MV-4-11 (cell line): ENCODE data around the gene FHOD3.

ENCODE experiments used
- DNase-seq: peaks from one replicate; lab custom pipeline; 2025; lab: John Stamatoyannopoulos, UW

Gene FHOD3

DNA sequence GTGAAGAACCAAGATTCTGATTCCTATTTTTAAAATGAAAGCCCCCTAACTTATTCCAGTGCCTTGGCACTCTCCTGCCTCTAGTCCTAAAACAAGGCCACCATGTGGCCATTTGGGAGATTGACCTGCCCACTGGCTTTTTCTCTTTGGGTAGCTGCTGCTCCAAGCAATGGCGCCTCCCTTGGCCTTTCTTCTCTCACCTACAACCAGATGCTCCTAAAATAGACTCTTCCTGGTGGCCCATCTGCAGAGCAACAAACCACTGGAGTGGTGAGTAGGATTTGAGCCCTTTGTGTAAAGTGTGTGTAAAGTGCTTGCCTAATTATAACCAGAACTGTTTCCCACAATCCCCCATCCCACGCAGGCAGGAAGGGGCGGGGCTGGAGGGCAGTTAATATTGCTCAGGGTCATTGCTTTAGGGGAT lies 114.2 kb downstream of the FHOD3 start:
- DNase-seq: peak; percentile 8

DNA sequence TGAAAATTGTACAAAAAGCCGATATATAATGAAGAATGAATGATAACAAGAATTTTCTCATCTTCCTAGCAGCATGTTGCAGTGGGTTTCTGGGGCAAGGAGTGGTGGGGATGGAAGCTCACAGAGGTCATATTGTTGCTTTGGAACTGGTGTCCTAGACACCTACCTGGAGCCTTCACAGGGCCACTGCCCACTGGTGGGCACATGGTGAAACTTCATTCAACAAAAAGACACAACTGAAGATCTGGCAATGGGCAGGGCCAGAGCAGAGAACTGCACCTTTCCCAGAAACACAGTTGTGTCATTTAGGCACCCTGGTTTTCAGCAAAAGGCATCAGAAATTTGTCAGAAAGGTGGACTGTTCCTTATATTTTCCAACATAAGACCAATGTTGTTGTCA lies 115.3 kb downstream of the FHOD3 start:
- no peak for DNase-seq

DNA sequence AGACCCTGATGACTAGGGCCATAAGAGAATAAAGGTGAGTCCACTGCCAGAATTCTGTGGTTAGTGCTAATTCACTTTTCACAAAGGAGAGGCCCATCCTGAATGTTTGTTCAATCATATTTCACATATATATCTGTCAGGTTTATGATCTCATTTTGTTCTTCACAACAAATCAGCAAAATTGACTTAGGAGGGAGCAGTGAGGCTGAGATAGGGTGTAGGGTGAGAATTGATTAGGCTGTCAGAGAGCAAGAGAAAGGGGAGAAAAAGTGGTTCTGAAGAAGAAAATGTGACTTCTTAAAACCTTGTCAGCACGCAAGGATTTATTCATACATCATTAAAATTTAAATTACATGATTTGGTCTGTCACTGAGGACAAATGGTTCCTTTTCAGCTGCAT lies 117.7 kb downstream of the FHOD3 start:
- no peak for DNase-seq

DNA sequence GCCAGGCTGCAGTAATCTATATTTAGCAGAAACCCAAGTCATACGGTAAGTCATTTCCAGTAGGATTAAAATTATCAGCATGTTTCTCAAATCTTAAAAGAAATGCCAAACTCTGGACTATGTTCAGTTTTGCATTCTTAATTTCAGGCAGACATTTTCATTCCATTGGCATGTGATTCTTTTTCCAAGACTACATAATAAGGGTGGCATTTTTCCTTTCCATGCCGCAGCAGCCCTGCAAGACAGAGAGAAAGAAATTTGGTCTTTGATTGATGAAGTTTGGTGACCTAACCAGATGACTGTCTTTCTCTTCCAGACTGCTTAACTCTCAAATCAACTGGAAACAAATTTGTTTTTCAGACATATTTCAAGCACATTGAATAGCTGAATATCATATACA lies 118.1 kb downstream of the FHOD3 start:
- no peak for DNase-seq

DNA sequence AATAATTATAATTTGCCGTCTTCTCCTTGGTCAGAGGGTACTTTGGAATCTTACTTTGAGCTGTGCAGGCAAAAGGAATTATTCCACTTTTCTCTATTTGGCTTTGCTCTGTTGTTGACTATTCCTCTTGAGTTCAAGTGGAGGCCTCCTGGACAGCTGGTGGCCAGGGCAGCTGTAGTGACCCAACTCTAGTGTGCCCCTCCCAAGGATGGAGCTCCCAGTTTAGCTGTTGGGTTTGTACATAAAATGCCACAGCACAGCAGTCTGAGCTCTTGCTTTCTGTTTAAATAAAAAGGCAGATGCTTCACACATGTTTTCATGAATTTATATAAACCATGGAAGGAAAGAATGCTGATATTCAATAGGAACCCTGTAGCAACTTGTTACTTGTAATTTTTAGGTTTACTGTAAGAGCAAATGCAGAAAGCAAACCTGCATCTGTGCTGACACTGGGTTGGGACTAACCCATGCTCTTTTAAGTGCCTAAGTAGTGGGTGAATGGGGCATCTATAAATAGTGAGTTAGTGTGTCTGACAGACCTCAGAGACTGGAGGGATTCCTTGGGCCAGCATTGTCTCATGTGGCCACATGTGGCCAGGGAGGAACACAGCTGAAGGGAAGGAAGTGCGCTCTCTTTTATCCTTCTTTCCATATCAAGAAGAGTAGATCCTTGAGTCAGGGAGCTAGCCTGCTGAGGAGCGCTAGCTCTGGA lies 121.8 kb downstream of the FHOD3 start:
- DNase-seq: no peak

DNA sequence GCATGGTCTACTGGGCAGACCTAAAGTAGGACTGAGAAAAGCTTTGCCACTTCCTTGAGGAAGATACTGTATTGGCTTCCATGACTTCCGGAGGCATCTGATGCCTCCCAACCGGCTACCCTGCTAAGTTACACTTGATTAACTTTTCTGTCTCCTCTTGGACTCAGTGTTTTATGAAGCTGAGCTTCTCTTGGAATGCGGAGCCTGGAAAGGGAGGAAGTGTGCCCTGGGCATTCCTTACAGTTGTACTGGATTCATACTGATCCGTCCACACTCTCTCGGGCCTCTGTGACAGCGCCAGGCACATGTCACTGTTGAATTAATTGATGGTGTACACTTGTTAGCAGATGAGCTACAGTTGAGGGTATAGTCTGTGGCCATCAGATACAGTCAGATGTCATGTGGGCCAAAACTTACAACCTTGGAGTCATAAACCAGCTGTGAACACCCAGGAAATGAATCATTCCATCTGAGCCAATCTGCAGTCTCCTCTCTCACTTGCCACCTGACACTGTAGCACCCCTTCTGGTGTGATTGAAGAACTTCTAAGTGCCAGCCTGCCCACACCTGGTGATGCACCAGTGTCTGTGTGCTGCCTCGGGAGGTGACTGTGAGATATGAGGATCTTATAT lies 122.5 kb downstream of the FHOD3 start:
- peak; percentile 56 for DNase-seq

DNA sequence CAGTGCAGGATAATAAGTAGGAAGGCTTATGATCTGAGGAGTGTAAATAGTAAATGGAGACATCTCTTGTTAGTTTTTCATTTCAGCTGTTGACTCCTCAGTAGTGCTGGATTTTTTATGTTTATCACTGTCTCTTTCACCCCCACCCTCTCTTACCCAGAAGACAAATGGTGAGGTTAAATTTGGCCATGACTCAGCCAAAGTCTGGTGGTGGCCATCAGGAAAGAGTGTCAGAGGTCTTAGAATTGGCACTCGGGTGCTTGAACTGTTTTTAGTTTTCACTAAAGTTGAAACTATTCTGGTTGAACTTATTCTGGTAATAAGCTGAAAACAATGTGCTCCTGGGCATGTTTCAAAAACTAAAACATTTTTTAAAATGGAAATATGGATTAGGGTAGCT lies 123.3 kb downstream of the FHOD3 start:
- DNase-seq: no peak

DNA sequence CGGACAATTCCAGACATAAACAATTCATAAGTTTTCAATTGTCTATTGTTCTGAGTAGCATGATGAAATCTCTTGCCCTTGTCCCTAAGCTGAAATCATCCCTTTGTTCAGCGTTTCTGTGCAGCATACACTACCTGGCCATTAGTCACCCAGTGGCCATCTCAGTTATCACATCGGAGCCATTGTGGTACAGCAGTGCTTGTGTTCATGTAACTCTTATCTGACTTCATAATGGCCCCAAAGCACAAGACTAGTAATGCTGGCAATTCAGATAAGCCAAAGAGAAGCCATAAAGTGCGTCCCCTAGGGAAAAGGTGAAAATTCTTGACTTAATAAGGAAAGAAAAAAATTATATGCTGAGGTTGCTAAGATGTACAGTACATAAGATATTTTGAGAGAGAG lies 127.2 kb downstream of the FHOD3 start:
- no peak for DNase-seq

DNA sequence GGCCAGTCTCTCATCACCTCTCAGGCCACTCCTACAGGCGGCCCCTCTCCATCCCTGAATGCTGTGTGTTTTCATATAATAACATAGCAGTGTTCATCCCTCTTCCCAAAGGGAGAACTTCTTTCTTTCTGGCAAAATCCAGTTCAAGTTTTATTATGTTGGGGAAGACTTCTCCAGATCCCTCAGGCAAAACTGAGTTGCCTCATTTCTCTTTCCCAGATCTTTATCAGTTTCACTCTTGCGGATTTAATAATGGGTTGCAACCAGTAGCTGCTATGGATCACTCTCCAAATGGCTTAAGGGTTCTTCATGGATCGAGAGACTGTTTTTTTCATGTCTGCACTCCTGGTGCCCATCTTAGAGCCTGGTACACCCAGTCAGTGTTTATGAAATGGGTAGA lies 129.9 kb downstream of the FHOD3 start:
- no peak for DNase-seq

DNA sequence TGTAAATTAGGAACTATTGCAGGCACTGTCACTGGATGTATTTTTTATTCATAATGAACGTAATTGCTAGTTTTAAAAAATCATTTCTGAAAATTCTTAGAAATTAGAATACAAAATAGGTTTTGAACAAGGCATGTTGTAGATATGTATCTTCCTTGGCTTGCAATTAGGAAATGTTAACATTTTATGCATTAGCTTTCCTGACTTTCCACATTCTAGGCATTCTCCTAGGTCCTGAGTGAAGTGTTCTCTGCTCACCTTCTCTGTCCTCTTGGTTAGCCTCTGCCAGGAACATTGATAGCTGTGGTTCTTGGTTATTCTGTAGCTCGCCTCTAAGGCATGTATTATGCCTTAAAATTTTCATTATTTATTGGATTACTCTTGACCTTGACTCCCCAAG lies 130.3 kb downstream of the FHOD3 start:
- DNase-seq: no peak

DNA sequence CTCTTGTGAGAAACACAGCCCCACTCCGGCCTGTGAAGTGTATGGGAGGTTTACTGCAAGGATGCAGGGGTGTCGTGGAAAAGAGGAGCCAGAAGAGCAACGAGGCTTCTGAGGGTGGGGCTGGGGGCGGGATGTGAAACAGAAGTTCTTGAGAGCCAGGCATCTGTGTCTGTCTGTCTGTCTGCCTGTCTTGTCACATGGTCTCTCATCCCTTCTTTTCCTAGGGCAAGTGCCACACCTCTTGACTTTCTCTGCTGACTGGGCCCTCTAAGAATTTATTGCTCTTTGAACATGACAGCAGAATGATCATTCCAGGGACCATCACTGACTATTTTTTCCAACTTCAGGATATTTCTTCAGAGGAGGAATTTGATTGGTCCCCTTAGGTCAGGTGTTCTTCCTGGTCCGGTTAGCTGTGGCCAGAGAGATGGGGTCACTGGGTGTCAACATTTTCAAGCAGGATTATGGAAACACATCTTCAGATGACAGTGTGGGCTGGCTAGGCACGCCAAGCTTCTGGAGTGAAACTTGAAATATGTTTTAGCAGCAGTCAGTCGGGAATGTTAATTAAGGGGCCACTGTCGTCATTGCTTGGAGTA lies 131.0 kb downstream of the FHOD3 start:
- DNase-seq: no peak

DNA sequence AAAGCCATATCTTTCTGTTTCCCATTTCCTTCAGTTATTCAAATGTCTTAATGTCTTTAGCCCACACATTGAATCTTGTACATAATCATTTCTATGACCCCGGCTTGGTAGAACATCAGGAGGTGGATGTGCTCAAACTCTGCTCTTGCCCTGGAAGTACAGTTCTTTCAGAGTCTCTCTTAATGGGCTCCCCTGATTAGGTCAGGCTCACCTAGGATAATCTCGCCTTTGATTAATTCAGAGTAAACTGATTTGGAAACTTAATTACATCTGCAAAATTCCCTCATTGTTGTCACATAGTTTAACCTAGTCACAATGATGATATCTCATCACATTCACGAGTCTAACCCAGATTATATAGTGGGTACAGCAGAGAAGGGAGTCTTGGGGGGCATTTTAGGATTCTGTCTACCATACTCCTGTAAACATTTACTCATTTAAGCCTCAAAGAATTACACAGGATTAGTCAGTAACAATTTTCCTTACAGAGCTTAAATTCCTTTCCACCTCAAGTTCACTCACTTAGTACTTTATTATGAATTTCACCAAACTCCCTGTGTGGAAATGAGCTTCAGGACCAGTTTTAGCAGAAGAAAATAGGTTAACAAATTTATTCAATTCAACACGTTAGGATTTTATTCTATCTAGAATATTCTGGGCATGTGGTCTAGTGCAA lies 135.5 kb downstream of the FHOD3 start:
- DNase-seq: no peak

DNA sequence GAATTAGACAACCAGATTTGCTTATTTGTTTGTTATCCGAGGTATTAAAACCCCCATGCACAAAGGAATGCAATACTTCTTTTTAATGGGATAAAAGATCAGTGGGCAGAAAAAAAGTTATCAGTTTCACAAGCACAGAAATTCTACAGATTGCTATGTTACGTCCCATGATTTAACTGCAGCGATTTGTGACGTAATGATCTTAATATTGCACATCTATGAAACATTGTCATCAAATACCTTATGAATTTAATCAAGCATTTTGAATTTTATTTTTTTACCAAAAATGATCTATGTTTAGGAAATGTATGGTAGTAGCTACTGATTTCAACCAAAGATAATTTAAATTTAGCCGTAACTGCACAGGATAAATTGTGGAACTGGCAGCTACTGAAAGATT lies 138.9 kb downstream of the FHOD3 start:
- DNase-seq: no peak

DNA sequence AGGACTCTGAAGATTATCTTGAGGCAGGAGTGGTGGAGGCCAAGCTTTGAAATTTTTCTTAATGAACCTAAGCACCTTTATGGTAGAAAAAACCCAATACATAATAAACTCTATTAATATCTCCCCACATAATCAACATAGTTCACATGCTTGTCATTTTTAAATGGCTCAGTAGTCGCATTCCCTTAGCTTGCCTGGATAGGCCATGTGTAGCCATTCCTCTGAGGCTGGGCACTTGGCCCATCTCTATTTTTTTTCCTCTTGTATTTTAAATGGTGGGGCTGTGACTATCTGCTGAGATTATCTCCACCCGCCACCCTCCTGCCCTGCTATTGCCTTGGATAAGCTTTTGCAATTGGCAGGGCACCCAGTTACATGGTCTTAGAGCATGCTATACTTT lies 143.1 kb downstream of the FHOD3 start:
- no peak for DNase-seq

DNA sequence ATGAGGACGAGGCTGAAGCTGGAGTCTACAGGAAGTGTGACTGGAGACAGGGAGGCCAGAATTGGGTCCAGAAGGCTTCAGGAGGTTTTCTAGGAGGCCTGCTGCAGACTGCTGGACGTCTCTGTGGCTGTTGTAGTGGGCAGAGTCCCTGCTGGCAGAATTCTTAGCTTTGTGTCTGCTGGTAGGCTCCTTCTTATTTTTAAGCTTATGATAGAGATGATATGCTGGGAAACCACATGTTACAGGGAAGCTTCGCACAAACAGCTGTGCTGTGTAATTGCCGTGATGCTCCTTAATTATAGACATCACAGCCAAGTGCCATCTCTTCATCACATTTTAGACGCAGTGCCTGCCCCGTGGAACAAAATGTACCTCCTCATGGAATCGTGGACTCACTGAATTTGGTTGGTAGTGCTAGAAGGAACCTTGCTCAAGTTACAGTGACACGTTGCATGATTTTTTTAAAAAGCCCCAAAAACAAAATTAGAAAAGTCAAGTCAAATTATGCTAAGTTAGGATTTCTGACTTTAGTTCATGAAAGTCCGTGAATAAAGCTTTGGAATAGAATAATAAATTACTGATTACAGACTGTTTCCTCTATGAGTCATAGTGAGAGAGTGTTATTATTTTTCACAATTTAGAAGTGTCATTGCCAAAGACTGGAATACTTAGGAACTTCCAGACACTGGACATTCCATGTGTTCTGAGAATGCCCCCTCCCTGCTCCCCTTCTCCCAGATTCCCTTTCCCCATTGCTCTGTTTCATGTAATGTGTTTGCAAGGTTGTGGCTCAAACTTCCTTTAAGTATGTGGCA lies 144.1 kb downstream of the FHOD3 start:
- no peak for DNase-seq

DNA sequence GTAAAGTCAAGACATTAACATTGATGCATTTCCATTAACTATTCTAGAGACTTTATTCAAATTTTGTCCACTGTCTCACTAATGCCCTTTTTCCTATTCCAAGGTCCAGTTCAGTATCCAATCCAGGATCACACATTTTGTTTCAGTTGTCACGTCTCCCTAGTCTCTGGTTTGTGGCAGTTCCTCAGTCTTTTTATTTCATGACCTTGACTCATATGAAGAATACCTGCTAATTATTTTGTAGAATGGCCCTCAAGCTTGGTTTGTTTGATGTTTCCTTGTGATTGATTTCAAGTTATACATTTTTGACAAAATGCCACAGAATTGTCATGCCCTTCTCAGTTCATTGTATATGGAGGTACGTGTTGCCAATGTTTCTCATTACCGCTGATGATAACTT lies 145.2 kb downstream of the FHOD3 start:
- DNase-seq: no peak

DNA sequence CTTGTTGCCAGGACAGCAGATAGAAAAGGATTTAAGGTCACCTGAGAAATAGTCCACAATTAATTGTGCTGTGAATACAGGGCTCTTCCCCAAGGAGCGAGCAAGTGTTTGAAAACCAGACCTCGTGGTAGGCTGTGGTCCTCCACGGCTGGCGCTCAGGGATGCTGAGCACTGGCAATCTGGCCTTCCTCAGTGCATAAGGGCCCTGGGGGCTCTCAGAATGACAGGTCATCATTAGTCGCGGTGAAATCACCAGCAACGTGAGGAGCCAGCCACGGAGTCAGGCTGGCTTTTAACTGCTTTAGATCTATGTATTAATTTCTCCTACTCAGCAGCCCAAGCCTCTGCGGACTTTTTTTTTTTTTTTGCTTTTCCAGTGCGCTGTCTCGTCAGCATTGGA lies 148.5 kb downstream of the FHOD3 start:
- no peak for DNase-seq

DNA sequence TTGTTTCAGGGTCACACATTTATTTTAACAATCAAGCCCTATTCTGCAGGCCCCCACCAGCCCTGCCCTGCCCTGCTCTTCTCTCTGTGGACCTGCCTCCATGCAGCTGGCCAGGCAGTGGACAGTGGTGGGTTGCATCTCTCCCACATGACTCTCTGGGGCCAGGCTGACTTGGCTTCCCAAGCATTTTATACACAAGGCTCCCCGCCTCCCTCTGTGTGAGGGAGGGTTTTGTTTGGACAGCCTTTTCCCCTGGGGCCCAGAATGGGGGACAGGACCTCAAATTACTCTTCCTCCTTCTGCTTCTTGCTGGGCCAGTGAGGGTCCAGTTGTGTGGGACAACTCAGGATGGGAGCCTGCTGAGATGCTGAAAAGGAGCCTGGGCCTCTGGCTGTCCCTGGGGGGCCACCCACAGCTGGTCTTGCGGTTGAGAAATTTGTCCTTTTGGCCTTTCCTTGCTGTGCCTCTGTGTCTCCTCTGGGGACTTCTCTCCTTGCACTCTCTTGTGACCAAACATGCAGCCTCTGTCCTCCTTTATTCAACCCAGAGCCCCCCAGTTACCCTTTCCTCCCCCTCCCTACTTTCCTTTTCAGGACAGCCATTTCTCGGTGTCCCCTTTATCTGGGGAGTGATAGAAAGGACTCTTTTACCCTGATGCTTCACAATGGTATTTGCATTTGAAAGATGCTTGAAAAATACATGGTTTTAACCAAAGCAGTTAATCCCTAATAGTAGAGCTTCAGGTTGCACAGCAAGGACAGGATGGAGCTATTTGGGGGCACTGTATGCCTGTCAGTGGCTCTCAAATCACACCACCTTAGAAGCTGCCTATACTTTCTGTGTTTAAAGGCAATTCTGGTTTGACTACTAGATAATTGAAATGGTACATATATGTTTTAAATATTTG lies 151.1 kb downstream of the FHOD3 start:
- DNase-seq: no peak

DNA sequence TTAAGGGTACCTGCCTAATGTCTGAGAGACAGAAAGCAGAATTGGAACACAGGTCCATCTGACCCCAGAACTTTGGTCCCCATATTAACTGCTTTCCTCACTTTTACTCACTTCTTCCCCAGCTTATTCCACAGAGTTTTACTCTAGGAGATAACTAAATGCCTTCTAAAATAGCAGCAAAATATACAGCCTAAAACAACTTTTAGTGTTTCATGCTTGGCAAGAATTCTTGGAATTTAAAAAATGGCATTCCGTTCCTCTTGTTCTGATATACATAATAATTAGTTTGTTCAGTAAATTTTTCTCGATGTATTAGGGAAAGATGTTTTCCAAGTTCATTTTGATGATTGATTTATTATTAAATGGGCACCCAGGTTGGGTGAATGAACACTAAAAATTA lies 151.9 kb downstream of the FHOD3 start:
- no peak for DNase-seq

DNA sequence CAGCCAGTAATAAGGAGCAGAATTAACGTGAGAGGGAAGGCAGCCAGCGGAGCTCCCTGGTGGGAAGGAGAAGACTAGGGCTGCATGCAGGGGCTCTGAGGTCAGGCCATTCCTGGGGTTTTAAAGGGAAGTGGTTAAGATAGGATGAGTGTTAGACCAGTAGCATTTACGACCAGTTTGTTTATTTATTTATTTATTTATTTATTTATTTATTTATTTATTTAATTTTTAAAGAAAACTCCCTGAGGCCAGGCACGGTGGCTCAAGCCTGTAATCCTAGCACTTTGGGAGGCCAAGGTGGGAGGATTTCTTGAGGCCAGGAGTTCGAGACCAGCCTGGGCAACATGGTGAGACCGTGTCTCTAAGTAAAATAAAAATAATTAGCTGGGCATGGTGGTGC lies 152.8 kb downstream of the FHOD3 start:
- no peak for DNase-seq
